SIG-M5 treated with dmso at 0.1 percent for 504 hours (cell line): ENCODE results near the gene ZNF358.

Experiments used
- DNase-seq: peaks from one replicate; lab custom pipeline; 2025; ENCODE audit not compliant: unreplicated experiment; lab: John Stamatoyannopoulos, UW

The ZNF358 gene

DNA sequence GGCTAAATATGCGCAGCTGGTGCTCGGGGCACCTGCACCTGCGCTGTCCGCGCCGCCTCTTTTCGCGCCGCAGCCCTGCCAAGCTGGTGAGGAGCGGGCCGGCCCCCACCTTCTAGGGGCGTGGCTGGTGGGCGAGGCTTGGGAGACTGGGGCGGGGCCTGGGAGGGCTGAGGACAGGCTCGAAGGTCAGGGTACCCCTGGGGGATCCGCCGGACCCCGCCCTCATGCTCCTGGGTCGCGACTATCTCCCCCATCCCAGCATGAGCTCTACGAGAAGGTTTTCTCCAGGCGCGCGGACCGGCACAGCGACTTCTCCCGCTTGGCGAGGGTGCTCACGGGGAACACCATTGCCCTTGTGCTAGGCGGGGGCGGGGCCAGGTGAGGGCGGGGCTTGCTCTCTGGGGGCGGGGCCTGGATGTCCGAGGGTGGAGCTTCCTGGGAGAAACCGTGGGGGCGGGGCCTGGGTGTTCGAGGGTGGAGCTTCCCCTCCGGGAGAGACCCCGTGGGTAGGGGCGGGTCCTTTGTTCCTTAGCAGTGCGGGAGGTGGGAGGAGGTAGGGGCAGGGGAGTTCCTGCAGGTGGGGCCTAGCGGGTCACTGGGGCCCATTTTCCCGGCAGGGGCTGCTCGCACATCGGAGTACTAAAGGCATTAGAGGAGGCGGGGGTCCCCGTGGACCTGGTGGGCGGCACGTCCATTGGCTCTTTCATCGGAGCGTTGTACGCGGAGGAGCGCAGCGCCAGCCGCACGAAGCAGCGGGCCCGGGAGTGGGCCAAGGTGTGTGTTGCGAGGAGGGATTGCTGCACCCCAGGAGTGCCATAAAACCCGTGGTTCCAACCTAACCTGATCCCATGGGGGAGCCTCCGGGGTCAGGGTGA is 39.3 kb downstream of the ZNF358 start:
- no peak for DNase-seq

DNA sequence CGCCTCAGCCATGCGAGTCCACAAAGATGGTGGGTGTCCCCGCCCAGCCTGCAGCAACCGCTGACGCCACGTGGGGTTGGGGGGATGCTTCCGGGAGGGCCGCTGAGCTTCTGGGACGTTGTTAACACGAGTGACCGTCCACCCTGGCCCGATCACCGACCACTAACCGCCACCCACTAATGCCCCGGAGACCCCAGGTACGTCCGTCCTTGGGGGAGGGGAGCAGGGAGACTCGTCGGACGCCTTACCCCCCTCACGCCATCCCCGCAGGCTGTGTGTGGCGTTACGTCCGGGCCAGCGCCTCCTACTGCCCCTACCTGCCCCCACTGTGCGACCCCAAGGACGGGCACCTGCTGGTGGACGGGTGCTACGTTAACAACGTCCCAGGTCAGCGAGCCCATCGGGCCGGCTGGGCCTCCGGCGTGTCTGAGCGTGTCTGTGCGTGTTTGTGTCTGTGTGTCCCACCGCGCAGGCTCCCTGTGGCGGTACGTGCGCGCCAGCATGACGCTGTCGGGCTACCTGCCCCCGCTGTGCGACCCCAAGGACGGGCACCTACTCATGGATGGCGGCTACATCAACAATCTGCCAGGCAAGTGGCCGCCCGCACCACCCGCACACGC is 40.9 kb downstream of the ZNF358 start:
- DNase-seq: no peak

DNA sequence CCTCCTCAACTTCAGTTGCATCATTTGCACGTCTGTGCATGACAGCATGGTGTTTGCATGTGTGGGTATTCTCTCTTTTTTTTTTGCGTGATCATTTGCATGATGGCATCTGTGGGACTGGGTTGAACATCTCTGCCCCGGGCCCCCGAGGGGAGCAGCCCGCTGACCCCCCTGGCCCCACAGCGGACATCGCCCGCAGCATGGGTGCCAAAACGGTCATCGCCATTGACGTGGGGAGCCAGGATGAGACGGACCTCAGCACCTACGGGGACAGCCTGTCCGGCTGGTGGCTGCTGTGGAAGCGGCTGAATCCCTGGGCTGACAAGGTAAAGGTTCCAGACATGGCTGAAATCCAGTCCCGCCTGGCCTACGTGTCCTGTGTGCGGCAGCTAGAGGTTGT is 42.8 kb downstream of the ZNF358 start:
- DNase-seq: no peak

DNA sequence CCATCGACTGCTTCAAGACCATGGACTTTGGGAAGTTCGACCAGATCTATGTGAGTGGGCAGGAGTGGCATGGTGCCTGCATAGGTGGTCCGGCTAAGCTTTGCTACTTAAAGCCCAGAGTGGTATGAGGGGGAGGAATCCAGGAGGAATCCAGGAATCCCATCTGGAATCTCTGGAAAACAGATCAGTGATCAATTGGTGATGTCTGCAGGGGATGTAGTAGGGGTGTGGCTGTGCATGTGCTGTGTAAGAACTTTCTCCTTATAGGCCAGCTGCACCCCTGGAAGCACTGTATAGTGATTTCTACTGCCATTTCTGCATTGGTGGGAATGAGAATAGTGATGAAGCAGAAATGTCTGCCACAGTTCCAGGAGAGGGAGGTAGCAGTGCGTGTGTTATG is 43.2 kb downstream of the ZNF358 start:
- no peak for DNase-seq

DNA sequence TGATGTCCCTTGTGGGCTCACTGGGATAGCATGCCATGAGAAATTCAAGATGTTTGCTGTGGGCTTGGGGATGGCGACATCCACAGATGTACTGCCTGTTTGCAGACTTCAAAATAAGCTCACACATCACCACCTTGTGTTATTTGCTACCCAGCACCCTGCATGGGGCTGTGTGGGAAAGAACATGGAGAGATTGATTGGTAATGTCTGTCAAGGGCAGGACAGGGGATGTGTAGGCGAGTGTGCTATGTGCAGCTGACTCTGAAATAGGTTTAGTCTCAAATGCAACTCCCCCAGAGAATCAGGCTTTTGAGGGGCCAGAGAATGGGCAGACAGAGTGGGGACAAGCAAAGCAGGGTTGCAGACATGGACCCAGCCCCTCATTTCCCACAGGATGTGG is 44.4 kb downstream of the ZNF358 start:
- DNase-seq: no peak

DNA sequence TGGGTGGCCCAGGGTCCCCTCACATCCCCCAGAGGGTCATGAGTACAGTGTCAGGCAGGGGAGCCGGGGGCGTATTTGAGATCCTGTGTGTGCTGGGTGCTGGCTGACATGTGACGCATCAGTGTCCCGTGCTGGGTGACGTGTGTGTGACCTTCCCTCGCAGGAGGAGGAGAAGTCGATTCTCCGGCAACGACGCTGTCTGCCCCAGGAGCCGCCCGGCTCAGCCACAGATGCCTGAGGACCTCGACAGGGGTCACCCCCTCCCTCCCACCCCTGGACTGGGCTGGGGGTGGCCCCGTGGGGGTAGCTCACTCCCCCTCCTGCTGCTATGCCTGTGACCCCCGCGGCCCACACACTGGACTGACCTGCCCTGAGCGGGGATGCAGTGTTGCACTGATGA is 45.4 kb downstream of the ZNF358 start:
- no peak for DNase-seq

DNA sequence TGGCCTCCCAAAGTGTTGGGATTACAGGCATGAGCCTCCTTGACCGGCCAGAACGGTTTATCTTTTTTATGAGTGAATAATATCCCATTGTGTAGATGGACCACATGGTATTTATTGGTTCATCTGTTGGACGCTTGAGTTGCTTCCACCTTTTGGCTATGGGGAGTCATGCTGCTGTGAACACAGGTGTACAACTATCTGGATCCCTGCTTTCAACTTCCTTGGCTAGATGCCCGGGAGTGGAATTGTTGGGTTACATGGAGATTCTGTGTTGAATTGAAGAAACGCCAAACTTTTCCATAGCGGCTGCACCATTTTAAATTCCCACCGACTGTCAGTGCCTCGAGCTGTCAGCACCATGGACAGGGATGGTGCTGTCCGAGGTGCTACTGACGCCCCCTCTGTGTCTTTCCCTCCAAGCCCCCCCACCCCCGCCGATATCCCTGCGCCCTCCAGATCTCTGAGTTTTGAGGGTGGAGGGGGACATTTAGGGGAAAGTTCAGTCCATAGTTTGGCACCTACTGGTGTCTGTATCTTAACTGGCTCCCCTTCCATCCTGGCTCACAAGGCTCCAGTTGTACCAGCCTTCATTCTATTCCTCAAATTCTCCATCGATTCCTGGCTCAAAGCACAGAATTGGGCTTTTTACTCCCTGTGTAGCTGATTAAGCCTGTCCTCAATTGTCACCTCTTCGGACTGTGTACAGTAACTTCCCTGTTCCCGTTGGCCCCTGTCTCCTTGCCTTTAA is 46.9 kb downstream of the ZNF358 start:
- DNase-seq: no peak

DNA sequence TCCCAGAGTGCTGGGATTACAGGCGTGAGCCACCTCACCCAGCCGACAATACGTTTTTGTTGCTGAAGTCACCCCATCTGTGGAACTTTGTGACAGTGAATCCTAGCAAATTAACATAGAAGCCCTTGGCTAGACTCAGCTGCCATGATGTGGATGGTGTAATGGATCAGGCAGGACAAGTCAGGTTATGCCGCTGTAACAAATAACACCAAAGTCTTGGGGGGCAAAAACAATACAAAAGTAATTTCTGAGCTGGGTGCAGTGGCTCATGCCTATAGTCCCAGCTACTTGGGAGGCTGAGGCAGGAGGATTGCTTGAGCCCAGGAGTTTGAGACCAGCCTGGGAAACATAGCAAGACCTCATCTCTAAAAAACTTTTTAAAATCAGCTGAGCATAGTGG is 49.0 kb downstream of the ZNF358 start:
- no peak for DNase-seq

DNA sequence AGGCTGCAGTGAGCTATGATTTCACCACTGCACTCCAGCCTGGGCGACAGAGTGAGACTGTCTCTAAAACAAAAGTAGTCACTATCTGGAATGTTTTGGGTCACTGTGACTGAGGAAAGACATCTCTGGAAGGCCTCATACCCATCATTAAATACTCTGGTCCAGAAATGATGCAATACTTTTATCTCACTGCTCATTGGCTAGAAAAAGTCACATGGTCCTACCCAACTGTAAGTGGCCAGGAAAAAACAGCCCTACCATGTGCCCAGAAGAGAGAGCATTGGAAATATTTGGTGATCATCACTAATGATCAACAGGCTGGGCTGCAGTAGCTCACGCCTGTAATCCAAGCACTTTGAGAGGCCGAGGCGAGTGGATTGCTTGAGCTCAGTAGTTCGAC is 49.4 kb downstream of the ZNF358 start:
- DNase-seq: no peak
